H9 (cell line): ENCODE results near the gene DPCD. TPM values are rescaled to one million over a fixed set of nuclear protein-coding genes. Genes with fewer than 3 reads are reported as not detected.

ENCODE experiments used
- DNase-seq: peaks from one replicate; pipeline ENCODE4 v3.0.0-alpha.2; 2017
- H2AFZ ChIP-seq: one replicate; pipeline ENCODE4 v1.6.1; 2013; ENCODE audit warnings: mild to moderate bottlenecking, low read length, control low read depth, moderate library complexity
- H2AK5ac ChIP-seq: 2 replicates; pipeline ENCODE4 v1.6.1; 2013; ENCODE audit warnings: low read length, control low read depth, mixed read lengths; ENCODE audit not compliant: insufficient read length
- H2BK120ac ChIP-seq: one replicate; pipeline ENCODE4 v1.6.1; 2013; ENCODE audit warnings: low read depth, mild to moderate bottlenecking, low read length, control low read depth, inconsistent platforms; ENCODE audit not compliant: poor library complexity, severe bottlenecking
- H2BK12ac ChIP-seq: 2 replicates; pipeline ENCODE4 v1.6.1; 2013; ENCODE audit warnings: low read length, control low read depth, mixed read lengths, low read depth; ENCODE audit not compliant: insufficient read length
- H2BK15ac ChIP-seq: 2 replicates; pipeline ENCODE4 v1.6.1; 2013; ENCODE audit warnings: low read depth, low read length, control low read depth
- H2BK20ac ChIP-seq: one replicate; pipeline ENCODE4 v1.6.1; 2013; ENCODE audit warnings: low read depth, mild to moderate bottlenecking, low read length, control low read depth, inconsistent platforms; ENCODE audit not compliant: poor library complexity, severe bottlenecking
- H2BK5ac ChIP-seq: 2 replicates; pipeline ENCODE4 v1.6.1; 2013; ENCODE audit warnings: low read length, control low read depth, mixed read lengths; ENCODE audit not compliant: insufficient read length
- H3K14ac ChIP-seq: 2 replicates; pipeline ENCODE4 v1.6.1; 2013; ENCODE audit warnings: low read length, control low read depth; ENCODE audit not compliant: insufficient read depth
- H3K18ac ChIP-seq: 2 replicates; pipeline ENCODE4 v1.6.1; 2013; ENCODE audit warnings: low read depth, mild to moderate bottlenecking, mixed read lengths, low read length, control low read depth; ENCODE audit not compliant: insufficient read length
- H3K23ac ChIP-seq: 2 replicates; pipeline ENCODE4 v1.6.1; 2013; ENCODE audit warnings: low read length, control low read depth, mixed read lengths, low read depth; ENCODE audit not compliant: insufficient read length
- H3K23me2 ChIP-seq: 2 replicates; pipeline ENCODE4 v1.6.1; 2013; ENCODE audit warnings: low read depth, mild to moderate bottlenecking, mixed read lengths, low read length, control low read depth; ENCODE audit not compliant: insufficient read length, poor library complexity, severe bottlenecking
- H3K27ac ChIP-seq: 2 replicates; pipeline ENCODE4 v1.5.1; 2013; ENCODE audit warnings: low read length, control low read depth, mixed read lengths, low read depth; ENCODE audit not compliant: insufficient read length
- H3K27me3 ChIP-seq: 2 replicates; pipeline ENCODE4 v1.6.1; 2013; ENCODE audit warnings: low read length, control low read depth, inconsistent platforms; ENCODE audit not compliant: insufficient read depth
- H3K4ac ChIP-seq: 2 replicates; pipeline ENCODE4 v1.6.1; 2013; ENCODE audit warnings: low read depth, mild to moderate bottlenecking, control low read depth, inconsistent platforms, low read length, moderate library complexity
- H3K4me1 ChIP-seq: 2 replicates; pipeline ENCODE4 v1.6.1; 2013; ENCODE audit warnings: low read length, control low read depth, inconsistent platforms; ENCODE audit not compliant: insufficient read depth
- H3K4me2 ChIP-seq: 2 replicates; pipeline ENCODE4 v1.6.1; 2013; ENCODE audit warnings: low read length, control low read depth, mixed read lengths; ENCODE audit not compliant: insufficient read length, insufficient read depth
- H3K56ac ChIP-seq: 2 replicates; pipeline ENCODE4 v1.6.1; 2013; ENCODE audit warnings: low read depth, mild to moderate bottlenecking, mixed read lengths, low read length, control low read depth; ENCODE audit not compliant: insufficient read length
- H3K79me1 ChIP-seq: 2 replicates; pipeline ENCODE4 v1.6.1; 2013; ENCODE audit warnings: low read depth, mild to moderate bottlenecking, moderate library complexity, low read length, control low read depth, inconsistent platforms; ENCODE audit not compliant: insufficient read depth, poor library complexity, severe bottlenecking
- H3K79me2 ChIP-seq: 2 replicates; pipeline ENCODE4 v1.6.1; 2013; ENCODE audit warnings: low read length, control low read depth, inconsistent platforms; ENCODE audit not compliant: insufficient read depth
- H3K9ac ChIP-seq: 2 replicates; pipeline ENCODE4 v1.6.1; 2013; ENCODE audit warnings: low read length, control low read depth, mixed read lengths; ENCODE audit not compliant: insufficient read length; ENCODE audit errors: extremely low read depth
- H3K9me3 ChIP-seq: one replicate; pipeline ENCODE4 v1.6.1; 2013; ENCODE audit warnings: low read depth, low read length, inconsistent platforms; ENCODE audit not compliant: control insufficient read depth
- H3T11ph ChIP-seq: one replicate; pipeline ENCODE4 v1.6.1; 2013; ENCODE audit warnings: mild to moderate bottlenecking, low read length, control low read depth, inconsistent platforms
- H4K20me1 ChIP-seq: one replicate; pipeline ENCODE4 v1.6.1; 2013; ENCODE audit not compliant: control insufficient read depth, insufficient read length, insufficient read depth
- H4K5ac ChIP-seq: 2 replicates; pipeline ENCODE4 v1.6.1; 2013; ENCODE audit warnings: low read depth, mild to moderate bottlenecking, mixed read lengths, low read length, control low read depth; ENCODE audit not compliant: insufficient read length
- H4K8ac ChIP-seq: replicated peaks from 2 replicates; pipeline ENCODE4 v1.6.1; 2013; ENCODE audit warnings: low read length, control low read depth, mixed read lengths, low read depth; ENCODE audit not compliant: insufficient read length
- H4K91ac ChIP-seq: 2 replicates; pipeline ENCODE4 v1.6.1; 2013; ENCODE audit warnings: low read depth, mild to moderate bottlenecking, moderate library complexity, mixed read lengths, low read length, control low read depth; ENCODE audit not compliant: insufficient read length
- H3K27ac Mint-ChIP-seq, 3 experiments: 2 replicates in 2 of 3; 3 replicates in 1 of 3; pipeline ENCODE4 v1.8.0; 2020 to 2021; ENCODE audit warnings: mixed read lengths in 3 of 3, mild to moderate bottlenecking in 1 of 3, moderate library complexity in 1 of 3
- H3K27me3 Mint-ChIP-seq: 2 replicates; pipeline ENCODE4 v1.8.0; 2021; ENCODE audit warnings: low read depth, mild to moderate bottlenecking, moderate library complexity, mixed read lengths
- H3K36me3 Mint-ChIP-seq, 3 experiments: 2 replicates in 2 of 3; 3 replicates in 1 of 3; pipeline ENCODE4 v1.8.0; 2020 to 2021; ENCODE audit warnings: low read depth in 3 of 3, mixed read lengths in 3 of 3; ENCODE audit not compliant: insufficient read depth in 1 of 3
- H3K4me1 Mint-ChIP-seq, 2 experiments: 2 replicates each; pipeline ENCODE4 v1.8.0; 2020; ENCODE audit warnings: mixed read lengths in 2 of 2
- H3K4me3 Mint-ChIP-seq, 2 experiments: 2 replicates in 1 of 2; 3 replicates in 1 of 2; pipeline ENCODE4 v1.8.0; 2020 to 2021; ENCODE audit warnings: mild to moderate bottlenecking in 2 of 2, mixed read lengths in 2 of 2, moderate library complexity in 1 of 2
- H3K9me3 Mint-ChIP-seq, 2 experiments: 2 replicates in 1 of 2; 3 replicates in 1 of 2; pipeline ENCODE4 v1.8.0; 2020; ENCODE audit warnings: mild to moderate bottlenecking in 2 of 2, mixed read lengths in 2 of 2, moderate library complexity in 1 of 2
- CTCF ChIP-seq: fragments of 200-600 bp; sonication (generic); conservative IDR thresholded peaks from 3 replicates; pipeline ENCODE4 v1.8.0; 2021; ENCODE audit warnings: antibody characterized with exemption, mild to moderate bottlenecking
- WGBS: extraction: QIAGEN DNeasy Blood & Tissue Kit; methylation state at CpG from one replicate; pipeline ENCODE4 v1.1.7; 2013; ENCODE audit warnings: missing lambda C conversion rate, low lambda C conversion rate, mixed read lengths; ENCODE audit not compliant: insufficient read length; ENCODE audit errors: extremely low coverage; 5-methylcytosine and 5-hydroxymethylcytosine counted together
- total RNA-seq: library from RNA; stranded (reverse); gene quantifications from 2 replicates; pipeline ENCODE4 v1.2.1, GENCODE V29; 2021

Gene DPCD
- total RNA-seq, 1 experiment from 2014 or later = 21.8 TPM

GRCh38 chr10:101624526-101625102 is 36.5 kb downstream of the DPCD start:
- Histone ChIP-seq H3T11ph (no peak overlapping the region), H2AK5ac (no peak overlapping the region), H3K4me1 (no peaks in the 10 kb centered on the region), H3K27me3 (no peaks in the 10 kb centered on the region), H3K18ac (no peak overlapping the region), H2BK120ac (no peak overlapping the region), H3K79me2 (no peaks in the 10 kb centered on the region), H4K5ac (no peak overlapping the region), H3K79me1 (no peaks in the 10 kb centered on the region), H3K4me2 (no peak overlapping the region), H2AFZ (no peak overlapping the region), H4K20me1 (no peaks in the 10 kb centered on the region), H2BK12ac (no peak overlapping the region), H2BK20ac (no peak overlapping the region), H3K4ac (no peak overlapping the region), H3K9me3 (no peaks in the 10 kb centered on the region), H2BK5ac (no peak overlapping the region), H3K56ac (no peak overlapping the region), H3K23me2 (no peaks in the 10 kb centered on the region), H2BK15ac (no peak overlapping the region), H3K23ac (no peak overlapping the region), H3K9ac (no peak overlapping the region), H4K91ac (no peak overlapping the region), H3K27ac (no peak overlapping the region), H4K8ac (no peak overlapping the region), H3K14ac (no peak overlapping the region)
- no peak for TF ChIP-seq CTCF
- Mint-ChIP-seq H3K4me1 (peaks cover 6 to 8% of the 10 kb centered on the region in 2 experiments), H3K4me3 (no peak overlapping the region), H3K27ac (peak overlapping the region in 1 of 3 experiments; percentile 54; a peak in 3 of 7 replicates), H3K27me3 (no peaks in the 10 kb centered on the region), H3K36me3 (peaks cover 6 to 28% (median 11%) of the 10 kb centered on the region in 3 experiments; a peak in 6 of 7 replicates), H3K9me3 (no peaks in the 10 kb centered on the region)
- WGBS = no CpG with 5 or more reads among the region's 4 CpGs
- no peak for DNase-seq
